Adrenal gland (tissue), 12 donors: ENCODE data around the gene COL4A1. TPM values are rescaled to one million over a fixed set of nuclear protein-coding genes. Genes with fewer than 3 reads are reported as not detected.

Source experiments
- DNase-seq, 7 donors: peaks; one replicate each; pipeline ENCODE4 v3.0.0-alpha.2; 2019 to 2020
- H3K27ac ChIP-seq, 5 donors: fragments of 200-600 bp; sonication (generic) in 4 of 5; 1 replicate in 3 of 5; 2 replicates in 2 of 5; pipeline versions ENCODE4 v1.5.1 to v1.8.0; 2016 to 2020; ENCODE audit warnings: mild to moderate bottlenecking in 1 of 5
- H3K27me3 ChIP-seq: fragments of 200-600 bp; 2 replicates; pipeline ENCODE4 v1.8.0; 2021
- H3K36me3 ChIP-seq, 2 donors: fragments of 200-600 bp; replicated peaks in 1 of 2; 1 replicate in 1 of 2; 2 replicates in 1 of 2; pipeline versions ENCODE4 v1.5.1 to v1.8.0; 2018 to 2022
- H3K4me1 ChIP-seq, 2 donors: fragments of 200-600 bp; replicated peaks in 1 of 2; 1 replicate in 1 of 2; 2 replicates in 1 of 2; pipeline versions ENCODE4 v1.5.1 to v1.8.0; 2018 to 2021
- H3K4me3 ChIP-seq, 4 donors: fragments of 200-600 bp; sonication (generic) in 3 of 4; one replicate each; pipeline ENCODE4 v1.5.1; 2016 to 2018
- H3K9me3 ChIP-seq, 3 donors: fragments of 200-600 bp; sonication (generic) in 1 of 3; replicated peaks in 1 of 3; 1 replicate in 2 of 3; 2 replicates in 1 of 3; pipeline versions ENCODE4 v1.5.1 to v1.8.0; 2016 to 2021
- POLR2A ChIP-seq, 2 donors: fragments of 450-650 bp; IDR thresholded peaks; one replicate each; pipeline ENCODE4 v1.6.1; 2017; ENCODE audit warnings: antibody characterized with exemption in 2 of 2, mild to moderate bottlenecking in 2 of 2, moderate library complexity in 1 of 2
- WGBS, 4 donors: extraction: QIAGEN DNeasy Blood & Tissue Kit in 2 of 4; methylation state at CpG; one replicate each; pipeline versions ENCODE4 v1.1.5 to v1.1.7; 2013 to 2017; 5-methylcytosine and 5-hydroxymethylcytosine counted together
- intact Hi-C, 2 donors: fragments of 100-400 bp; cut with DNase I; formaldehyde crosslinking; loops; one replicate each; pipeline versions ENCODE4 v1.14.1 to v1.15.0; 2022 to 2023
- polyA plus RNA-seq, 3 donors: library from polyadenylated mRNA; stranded (reverse); fragments of 200-250 nt in 2 of 3; fragments of 350-450 nt in 1 of 3; fragmentation: Illumina TruSeq in 1 of 3; extraction: RNeasy Lipid Tissue Mini Kit (QIAGEN cat#74804) in 1 of 3; gene quantifications; one replicate each; pipeline ENCODE4 v1.2.3, GENCODE V29; 2013 to 2014
- total RNA-seq, 9 donors: library from RNA; depleted of rRNA in 4 of 9; stranded (reverse); fragments of >200 nt in 4 of 9; fragments of 120-200 nt in 1 of 9; fragmentation: NEBNext Ultra II Directional in 1 of 9; extraction: Animal tissue kit (Norgen Biotek cat#: 25700) in 1 of 9; gene quantifications; one replicate each; pipeline versions ENCODE4 v1.1.0 to v1.2.4, GENCODE V29; 2013 to 2023
- TF ChIP-seq, protein P1 (sequence below), 6 experiments: fragments of 450-650 bp in 4 of 6; fragments of 200-600 bp in 2 of 6; sonication (generic) in 1 of 6; IDR thresholded peaks; 1 replicate in 5 of 6; 2 replicates in 1 of 6; pipeline versions ENCODE4 v1.5.1 to v1.8.0; 2016 to 2021; ENCODE audit warnings: antibody characterized with exemption in 6 of 6, mild to moderate bottlenecking in 2 of 6, moderate library complexity in 1 of 6
- donor health status: healthy with polysubstance abuse.
- donor health status: Bipolar disorder and iron deficiency.
- donor health status: DM: yes; HTN: yes; CAD: no.
- donor health status: DM: no; HTN: no; CAD: no.
- donor health status: DM: no; HTN: no; CAD: no.
- donor health status: DM: yes; HTN: yes; CAD: no.

Gene COL4A1
- total and polyA plus RNA-seq, 12 donors, result 62.4 to 364 (median 183) TPM

- WGBS, 4 donors, result 83 to 96% (median 94%) methylated on average over 10 to 11 of the region's 11 CpGs
- peaks cover 0 to 8% of the 10 kb centered on the region in 2 donors for H3K4me1 ChIP-seq
Measured at GRCh38 chr13:110334841-110335490, 28.0 kb upstream of the COL4A1 start.

GRCh38 chr13:110334256-110334655 is 27.3 kb upstream of the COL4A1 start:
- DNase-seq, result peak in 1 of 7 donors; percentile 41
- no peaks in the 10 kb centered on the region for H3K9me3 ChIP-seq
- peaks cover 0 to 8% of the 10 kb centered on the region in 2 donors for H3K4me1 ChIP-seq
- H3K27ac ChIP-seq, result no peak overlapping the region
- intact Hi-C loops, result no loop called here
- 86 to 91% (median 90%) methylated on average over 8 of the region's 8 CpGs for WGBS, 4 donors
- H3K4me3 ChIP-seq, result no peak overlapping the region
- TF ChIP-seq, protein P1, sequence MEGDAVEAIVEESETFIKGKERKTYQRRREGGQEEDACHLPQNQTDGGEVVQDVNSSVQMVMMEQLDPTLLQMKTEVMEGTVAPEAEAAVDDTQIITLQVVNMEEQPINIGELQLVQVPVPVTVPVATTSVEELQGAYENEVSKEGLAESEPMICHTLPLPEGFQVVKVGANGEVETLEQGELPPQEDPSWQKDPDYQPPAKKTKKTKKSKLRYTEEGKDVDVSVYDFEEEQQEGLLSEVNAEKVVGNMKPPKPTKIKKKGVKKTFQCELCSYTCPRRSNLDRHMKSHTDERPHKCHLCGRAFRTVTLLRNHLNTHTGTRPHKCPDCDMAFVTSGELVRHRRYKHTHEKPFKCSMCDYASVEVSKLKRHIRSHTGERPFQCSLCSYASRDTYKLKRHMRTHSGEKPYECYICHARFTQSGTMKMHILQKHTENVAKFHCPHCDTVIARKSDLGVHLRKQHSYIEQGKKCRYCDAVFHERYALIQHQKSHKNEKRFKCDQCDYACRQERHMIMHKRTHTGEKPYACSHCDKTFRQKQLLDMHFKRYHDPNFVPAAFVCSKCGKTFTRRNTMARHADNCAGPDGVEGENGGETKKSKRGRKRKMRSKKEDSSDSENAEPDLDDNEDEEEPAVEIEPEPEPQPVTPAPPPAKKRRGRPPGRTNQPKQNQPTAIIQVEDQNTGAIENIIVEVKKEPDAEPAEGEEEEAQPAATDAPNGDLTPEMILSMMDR (IDR thresholded peaks at IDR 0.05), result no peak
- no peak for TF ChIP-seq POLR2A (IDR thresholded peaks at IDR 0.05)
- no peaks in the 10 kb centered on the region for H3K36me3 ChIP-seq
- H3K27me3 ChIP-seq, result no peaks in the 10 kb centered on the region

More at GRCh38 chr13:110334841-110335490, 28.0 kb upstream of the COL4A1 start:
- DNase-seq, result peak in 1 of 7 donors; percentile 39
- TF ChIP-seq POLR2A (IDR thresholded peaks at IDR 0.05), result no peak
- Histone ChIP-seq H3K36me3 (no peaks in the 10 kb centered on the region), H3K4me3 (no peak overlapping the region), H3K9me3 (no peaks in the 10 kb centered on the region), H3K27ac (no peak overlapping the region), H3K27me3 (no peaks in the 10 kb centered on the region)
- intact Hi-C loops, result no loop called here

DNA sequence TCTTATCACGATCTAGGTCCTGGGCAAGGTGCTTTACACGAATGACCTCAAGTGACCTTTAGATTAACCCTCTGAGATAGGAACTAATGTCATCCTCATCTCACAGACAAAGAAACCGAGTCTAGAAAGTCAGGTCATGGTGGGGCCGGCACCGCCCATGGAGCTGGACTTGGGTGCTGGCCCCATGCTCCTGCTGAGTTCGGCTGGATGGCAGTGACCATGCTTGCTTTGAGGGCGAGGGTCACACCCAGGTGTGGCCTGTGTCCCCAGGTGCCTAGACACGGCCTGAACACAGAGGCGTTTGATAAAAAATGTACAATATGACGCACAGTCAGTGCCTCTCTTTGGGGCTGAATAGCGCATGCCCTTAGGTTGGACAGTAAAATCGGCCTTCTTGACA is 26.9 kb upstream of the COL4A1 start:
- Histone ChIP-seq H3K4me1 (peaks cover 0 to 8% of the 10 kb centered on the region in 2 donors), H3K27me3 (no peaks in the 10 kb centered on the region), H3K36me3 (no peaks in the 10 kb centered on the region), H3K9me3 (no peaks in the 10 kb centered on the region), H3K27ac (no peak overlapping the region), H3K4me3 (no peak overlapping the region)
- no peak for DNase-seq
- no peak for TF ChIP-seq POLR2A (IDR thresholded peaks at IDR 0.05)
- TF ChIP-seq, protein P1 (IDR thresholded peaks at IDR 0.05), result no peak
- intact Hi-C loops, result no loop called here
- WGBS, 4 donors, result 82 to 93% (median 91%) methylated on average over 11 to 12 of the region's 12 CpGs

- no peak overlapping the region for H3K4me3 ChIP-seq
- H3K36me3 ChIP-seq, result no peaks in the 10 kb centered on the region
- intact Hi-C loops, result no loop called here
- H3K4me1 ChIP-seq, result peaks cover 0 to 6% of the 10 kb centered on the region in 2 donors
- WGBS, 4 donors, result 75 to 91% (median 86%) methylated on average over 2 of the region's 2 CpGs
- no peaks in the 10 kb centered on the region for H3K9me3 ChIP-seq
- DNase-seq, result no peak
- no peak overlapping the region for H3K27ac ChIP-seq
- TF ChIP-seq, protein P1 (IDR thresholded peaks at IDR 0.05), result no peak
- no peak for TF ChIP-seq POLR2A (IDR thresholded peaks at IDR 0.05)
- no peaks in the 10 kb centered on the region for H3K27me3 ChIP-seq
Measured at GRCh38 chr13:110332750-110333149, 25.8 kb upstream of the COL4A1 start.

DNA sequence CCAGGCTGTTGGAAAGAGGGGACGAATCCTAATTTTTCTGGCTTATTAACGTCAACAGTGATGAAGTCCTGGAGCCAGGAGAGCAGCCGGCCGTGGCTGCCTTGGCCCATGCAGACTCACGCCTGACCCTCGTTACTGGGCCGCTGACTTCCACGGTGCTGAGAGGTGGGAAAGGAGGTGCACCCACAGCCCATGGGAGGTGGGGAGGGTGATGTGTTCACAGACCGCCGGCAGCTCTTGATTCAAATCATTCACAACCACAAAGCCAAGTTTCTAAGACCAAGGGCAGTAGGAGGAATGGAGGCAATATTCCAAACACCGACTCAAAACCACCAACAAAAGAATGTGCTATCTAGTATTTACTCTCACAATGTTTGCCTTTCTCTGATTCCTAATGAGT is 24.4 kb upstream of the COL4A1 start:
- 74 to 79% (median 77%) methylated on average over 11 of the region's 11 CpGs for WGBS, 4 donors
- peak in 2 of 7 donors; percentile 2 to 43 for DNase-seq
- Histone ChIP-seq H3K4me1 (no peaks in the 10 kb centered on the region), H3K36me3 (no peaks in the 10 kb centered on the region), H3K4me3 (no peak overlapping the region), H3K27ac (peak overlapping the region in 1 of 5 donors; percentile 29), H3K9me3 (no peaks in the 10 kb centered on the region), H3K27me3 (no peaks in the 10 kb centered on the region)
- intact Hi-C loops, result no loop called here
- TF ChIP-seq, protein P1 (IDR thresholded peaks at IDR 0.05), result no peak
- TF ChIP-seq POLR2A (IDR thresholded peaks at IDR 0.05), result no peak
